Neural progenitor cell (in vitro differentiated cells): ENCODE data around the gene NR2F1-AS1.

Experiments
- CTCF ChIP-seq: fragments of 200-600 bp; sonication (generic); IDR thresholded peaks from 2 replicates; pipeline ENCODE4 v1.5.1; 2017; ENCODE audit warnings: antibody characterized with exemption, mild to moderate bottlenecking
- EZH2 ChIP-seq: fragments of 200-600 bp; sonication (generic); IDR thresholded peaks from 2 replicates; pipeline ENCODE4 v1.6.1; 2017; ENCODE audit warnings: antibody characterized with exemption, mild to moderate bottlenecking, moderate library complexity

- TF ChIP-seq CTCF = no peak
- no peak for TF ChIP-seq EZH2
Measured at GRCh38 chr5:93575461-93576414, 5.3 kb downstream of the NR2F1-AS1 start.
